Measurements from ENCODE around the gene HLA-DQB1.

DNA sequence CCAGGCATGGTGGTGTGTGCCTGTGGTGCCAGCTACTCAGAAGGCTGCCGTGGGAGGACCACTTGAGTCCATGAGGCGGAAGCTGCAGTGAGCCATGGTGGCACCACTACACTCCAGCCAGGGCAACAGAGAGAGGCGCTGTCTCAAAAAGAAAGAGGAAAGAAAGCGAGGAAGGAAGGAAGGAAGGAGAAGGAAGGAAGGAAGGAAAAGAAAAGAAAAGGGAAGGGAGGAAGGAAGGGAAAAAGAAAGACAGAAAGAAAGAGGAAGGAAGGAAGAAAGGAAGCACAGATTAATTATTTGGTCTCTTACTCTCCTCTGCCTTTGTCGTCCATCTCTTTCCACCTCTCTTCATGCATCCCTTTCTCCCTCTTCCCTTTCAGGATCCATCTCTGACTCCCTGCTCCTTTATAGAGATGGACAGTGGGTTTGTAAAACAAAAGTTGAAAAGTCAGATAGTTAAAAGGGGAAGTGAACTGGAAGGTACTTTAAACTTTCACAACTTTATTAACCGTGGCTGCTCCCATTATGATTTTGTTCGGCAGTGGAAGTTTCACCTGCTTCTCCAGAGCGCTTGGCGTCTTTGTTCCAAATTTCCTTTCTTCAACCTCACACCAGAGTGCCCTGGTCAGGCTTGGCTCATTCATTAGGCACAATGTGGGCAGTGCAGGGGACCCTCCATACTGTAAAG, 27.8 kb downstream of the HLA-DQB1 start:
- TF ChIP-seq, protein P1, sequence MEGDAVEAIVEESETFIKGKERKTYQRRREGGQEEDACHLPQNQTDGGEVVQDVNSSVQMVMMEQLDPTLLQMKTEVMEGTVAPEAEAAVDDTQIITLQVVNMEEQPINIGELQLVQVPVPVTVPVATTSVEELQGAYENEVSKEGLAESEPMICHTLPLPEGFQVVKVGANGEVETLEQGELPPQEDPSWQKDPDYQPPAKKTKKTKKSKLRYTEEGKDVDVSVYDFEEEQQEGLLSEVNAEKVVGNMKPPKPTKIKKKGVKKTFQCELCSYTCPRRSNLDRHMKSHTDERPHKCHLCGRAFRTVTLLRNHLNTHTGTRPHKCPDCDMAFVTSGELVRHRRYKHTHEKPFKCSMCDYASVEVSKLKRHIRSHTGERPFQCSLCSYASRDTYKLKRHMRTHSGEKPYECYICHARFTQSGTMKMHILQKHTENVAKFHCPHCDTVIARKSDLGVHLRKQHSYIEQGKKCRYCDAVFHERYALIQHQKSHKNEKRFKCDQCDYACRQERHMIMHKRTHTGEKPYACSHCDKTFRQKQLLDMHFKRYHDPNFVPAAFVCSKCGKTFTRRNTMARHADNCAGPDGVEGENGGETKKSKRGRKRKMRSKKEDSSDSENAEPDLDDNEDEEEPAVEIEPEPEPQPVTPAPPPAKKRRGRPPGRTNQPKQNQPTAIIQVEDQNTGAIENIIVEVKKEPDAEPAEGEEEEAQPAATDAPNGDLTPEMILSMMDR (conservative IDR thresholded peaks at IDR 0.05): no peak
- TF ChIP-seq EZH2 (IDR thresholded peaks at IDR 0.05; ENCODE audit: low read depth): no peak
